ENCODE results near the gene LTK.

DNA sequence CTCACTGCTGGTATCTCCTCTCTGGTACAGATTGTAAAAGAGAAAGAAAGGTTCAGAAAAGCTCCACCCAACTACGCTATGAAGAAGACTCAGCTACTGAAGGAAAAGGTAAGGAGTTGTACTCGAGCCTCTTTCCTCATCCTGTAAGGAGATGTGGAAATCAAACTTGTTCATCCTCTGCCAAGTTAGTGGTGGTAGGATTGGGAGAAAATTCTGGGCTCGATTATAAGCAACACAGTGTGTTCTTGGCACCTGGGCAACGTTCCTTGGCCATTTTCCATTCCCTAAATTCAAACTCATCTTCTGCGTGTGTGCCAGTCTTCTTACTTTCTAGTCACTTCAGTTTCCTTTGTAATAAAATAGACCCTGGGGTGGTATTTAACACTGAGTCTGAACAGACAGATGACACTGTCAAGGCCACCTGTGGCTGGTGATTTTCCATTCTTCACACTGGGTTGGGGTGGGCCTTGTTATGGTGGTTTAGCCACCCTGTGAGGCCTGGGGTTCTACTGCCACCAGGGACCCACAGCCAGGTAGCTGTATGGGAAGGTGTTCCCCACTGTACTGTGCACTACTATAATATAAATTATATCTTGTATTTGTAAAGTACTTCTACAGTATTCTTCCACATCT lies 37.1 kb downstream of the LTK start:
- no peak for TF ChIP-seq POLR2A (IDR thresholded peaks at IDR 0.05; ENCODE audit: low read depth, low read length)
- TF ChIP-seq POLR2AphosphoS5 (IDR thresholded peaks at IDR 0.05; ENCODE audit: low read depth, low read length), result no peak
- TF ChIP-seq TAF1 (IDR thresholded peaks at IDR 0.05; ENCODE audit: low read depth, low read length), result no peak
- TF ChIP-seq SPI1 (IDR thresholded peaks at IDR 0.05; ENCODE audit: low read depth, low read length), result no peak
- TF ChIP-seq POU2F2 (IDR thresholded peaks at IDR 0.05; ENCODE audit: low read depth, low read length), result no peak

Data from GM12891 (cell line).